Psoas muscle (tissue), 8 donors: ENCODE data around the gene DNAJC2. TPM values are rescaled to one million over a fixed set of nuclear protein-coding genes. Genes with fewer than 3 reads are reported as not detected.
"Not testable (repeated sequence)": the region's sequence is repeated elsewhere in the genome, so short reads cannot be mapped to it uniquely, and the experiment has no call there.

Experiments
- ATAC-seq, 4 donors: fragments of 200-7000 bp; cut with Tn5 transposase; one replicate each; pipeline ENCODE4 v1.9.1; 2020; ENCODE audit warnings: moderate library complexity in 3 of 4, mild to moderate bottlenecking in 2 of 4
- DNase-seq, 2 donors: peaks; one replicate each; pipeline ENCODE4 v3.0.0-alpha.2; 2020
- H3K27ac ChIP-seq: fragments of 200-600 bp; one replicate; pipeline ENCODE4 v1.8.0; 2022
- H3K27me3 ChIP-seq, 3 donors: fragments of 200-600 bp in 1 of 3; one replicate each; pipeline versions ENCODE4 v1.6.1 to v1.8.0; 2013 to 2022; ENCODE audit warnings: low read length in 2 of 3, mild to moderate bottlenecking in 2 of 3, moderate library complexity in 1 of 3; ENCODE audit not compliant: insufficient read depth in 3 of 3
- H3K36me3 ChIP-seq, 2 donors: fragments of 200-600 bp in 1 of 2; one replicate each; pipeline versions ENCODE4 v1.6.1 to v1.8.0; 2013 to 2022; ENCODE audit warnings: low read depth in 1 of 2, mild to moderate bottlenecking in 1 of 2, moderate library complexity in 1 of 2; ENCODE audit not compliant: insufficient read depth in 1 of 2
- H3K4me1 ChIP-seq: fragments of 200-600 bp; one replicate; pipeline ENCODE4 v1.8.0; 2022
- H3K4me3 ChIP-seq: fragments of 200-600 bp; one replicate; pipeline ENCODE4 v1.8.0; 2022; ENCODE audit warnings: mild to moderate bottlenecking
- H3K9me3 ChIP-seq: fragments of 200-600 bp; one replicate; pipeline ENCODE4 v1.8.0; 2022
- CTCF ChIP-seq: fragments of 200-600 bp; IDR thresholded peaks from one replicate; pipeline ENCODE4 v1.8.0; 2022; ENCODE audit warnings: antibody characterized with exemption
- WGBS, 3 donors: extraction: QIAGEN DNeasy Blood & Tissue Kit; methylation state at CpG; one replicate each; pipeline versions ENCODE4 v1.1.6 to v1.1.7; 2013; 5-methylcytosine and 5-hydroxymethylcytosine counted together
- intact Hi-C, 2 donors: fragments of 100-400 bp; cut with DNase I; formaldehyde crosslinking; loops; one replicate each; pipeline versions ENCODE4 v1.11.0 to v1.14.2; 2022
- polyA plus RNA-seq, 3 donors: library from polyadenylated mRNA; stranded (reverse); fragments of 200-250 nt; gene quantifications; one replicate each; pipeline ENCODE4 v1.2.3, GENCODE V29; 2013
- total RNA-seq, 4 donors: library from RNA; stranded (reverse); fragmentation: NEBNext Ultra II Directional in 2 of 4; extraction: Animal tissue kit (Norgen Biotek cat#: 25700) in 2 of 4; gene quantifications; one replicate each; pipeline versions ENCODE4 v1.2.1 to v1.2.4, GENCODE V29; 2021 to 2023
- donor health status: healthy with polysubstance abuse.
- donor health status: DM: no; HTN: no; CAD: no; lungs with moderate emphysema.
- donor health status: Bipolar disorder and iron deficiency.
- donor health status: healthy.
- donor health status: DM: yes; HTN: yes; CAD: no.
- donor health status: DM: no; HTN: no; CAD: no.
- donor health status: DM: no; HTN: no; CAD: no.
- donor health status: DM: yes; HTN: yes; CAD: no.

The DNAJC2 gene
- total and polyA plus RNA-seq, 7 donors = 19.8 to 115 (median 33.3) TPM

GRCh38 chr7:103297837-103298179 lies 46.8 kb downstream of the DNAJC2 start:
- TF ChIP-seq CTCF = no peak
- Histone ChIP-seq H3K4me1 (peaks cover 10% of the 10 kb centered on the region), H3K27me3 (no peaks in the 10 kb centered on the region), H3K9me3 (no peaks in the 10 kb centered on the region), H3K36me3 (peaks cover 10 to 44% of the 10 kb centered on the region in 2 donors), H3K27ac (peak overlapping the region; percentile 86), H3K4me3 (peak overlapping the region; percentile 85)
- no peak for DNase-seq
- ATAC-seq = no peak
- 0 to 1% (median 1%) methylated on average over 7 of the region's 7 CpGs for WGBS, 3 donors
- intact Hi-C loops = loop anchor here (2.0 to 5.0 kb wide), 3 partner anchors 47 to 109 kb away; partner anchors contain the start of genes DNAJC2 (in 1 of the 2) and PSMC2 (in 1 of the 2)

- ATAC-seq = peak; percentile 97 to 99 (median 98)
- Histone ChIP-seq H3K4me3 (peak within 1 kb of the TSS; percentile 85), H3K36me3 (peaks cover 10 to 38% of the 10 kb centered on the region in 2 donors), H3K27me3 (no peaks in the 10 kb centered on the region), H3K27ac (peak within 1 kb of the TSS; percentile 86), H3K4me1 (peaks cover 10% of the 10 kb centered on the region), H3K9me3 (no peaks in the 10 kb centered on the region)
- intact Hi-C loops = loop anchor here (2.0 to 5.0 kb wide), 3 partner anchors 48 to 110 kb away; partner anchors contain the start of genes DNAJC2 (in 1 of the 2) and PSMC2 (in 1 of the 2)
- peak; percentile 96 to 97 for DNase-seq
- TF ChIP-seq CTCF = peak; percentile 97
- WGBS, 3 donors = 2 to 4% (median 2%) methylated on average over 48 to 52 of the region's 52 CpGs
These were observed 47.4 kb downstream of the DNAJC2 start, which contains the start of gene PMPCB for GRCh38 chr7:103296901-103297836. PMPCB (plus strand) TSS chr7:103297435; CDS start chr7:103297460, 25 bp downstream.

- H3K27me3 ChIP-seq = no peaks in the 10 kb centered on the region
- peaks cover 0 to 1% of the 10 kb centered on the region in 2 donors for H3K36me3 ChIP-seq
- DNase-seq = no peak
- 96 to 100% (median 97%) methylated on average over 1 of the region's 1 CpG for WGBS, 3 donors
- H3K9me3 ChIP-seq = no peaks in the 10 kb centered on the region
- no peak for TF ChIP-seq CTCF
- H3K27ac ChIP-seq = no peak overlapping the region
- no peak for ATAC-seq
- H3K4me3 ChIP-seq = no peak overlapping the region
- intact Hi-C loops = no loop called here
- peaks cover 5% of the 10 kb centered on the region for H3K4me1 ChIP-seq
These were observed 51.0 kb downstream of the DNAJC2 start for GRCh38 chr7:103293526-103293925.

- Histone ChIP-seq H3K4me3 (no peak overlapping the region), H3K36me3 (no peaks in the 10 kb centered on the region), H3K9me3 (no peaks in the 10 kb centered on the region), H3K27me3 (no peaks in the 10 kb centered on the region), H3K27ac (no peak overlapping the region), H3K4me1 (no peaks in the 10 kb centered on the region)
- TF ChIP-seq CTCF = no peak
- DNase-seq = no peak
- no peak for ATAC-seq
- intact Hi-C loops = no loop called here
- 54 to 64% (median 61%) methylated on average over 3 of the region's 3 CpGs for WGBS, 3 donors
These were observed 52.4 kb downstream of the DNAJC2 start for GRCh38 chr7:103292122-103292521.

GRCh38 chr7:103282802-103283427 lies 61.7 kb downstream of the DNAJC2 start:
- H3K4me3 ChIP-seq, H3K4me1 ChIP-seq, H3K9me3 ChIP-seq, H3K27me3 ChIP-seq, H3K36me3 ChIP-seq, ATAC-seq, DNase-seq, H3K27ac ChIP-seq, intact Hi-C loops: not testable (repeated sequence)
- 41 to 47% (median 46%) methylated on average over 3 of the region's 3 CpGs for WGBS, 3 donors

- 0 to 1% (median 0%) methylated on average over 25 of the region's 25 CpGs for WGBS, 3 donors
- H3K27ac ChIP-seq, H3K9me3 ChIP-seq, H3K36me3 ChIP-seq, H3K4me1 ChIP-seq, H3K27me3 ChIP-seq, intact Hi-C loops: not testable (repeated sequence)
- H3K4me3 ChIP-seq = peak overlapping the region; percentile 75
- ATAC-seq (peak in 2 of 4 donors; percentile 47 to 55), DNase-seq (peak; percentile 17 to 51)
These were observed 63.8 kb downstream of the DNAJC2 start for GRCh38 chr7:103280803-103281155.

- peak overlapping the region; percentile 75 for H3K4me3 ChIP-seq
- ATAC-seq = peak; percentile 70 to 97 (median 88)
- H3K36me3 ChIP-seq, intact Hi-C loops, H3K4me1 ChIP-seq, H3K27ac ChIP-seq, H3K27me3 ChIP-seq, H3K9me3 ChIP-seq: not testable (repeated sequence)
- DNase-seq = peak; percentile 71 to 86
- 0% methylated on average over 65 to 71 of the region's 71 CpGs for WGBS, 3 donors
These were observed 64.4 kb downstream of the DNAJC2 start for GRCh38 chr7:103279963-103280802.
